Liver (tissue), 9 donors: ENCODE data around the gene EIF2B5. TPM values are rescaled to one million over a fixed set of nuclear protein-coding genes. Genes with fewer than 3 reads are reported as not detected.

Experiments
- DNase-seq: peaks from one replicate; pipeline ENCODE4 v3.0.0-alpha.2; 2017; ENCODE audit warnings: low spot score
- H3K27ac ChIP-seq, 2 donors: one replicate each; pipeline ENCODE4 v1.7.0; 2013; ENCODE audit warnings: inconsistent platforms in 2 of 2, low read length in 2 of 2, control low read depth in 1 of 2, low read depth in 1 of 2, mild to moderate bottlenecking in 1 of 2
- H3K27me3 ChIP-seq, 4 donors: one replicate each; pipeline versions ENCODE4 v1.6.1 to v1.7.0; 2013; ENCODE audit warnings: low read length in 3 of 4, inconsistent platforms in 1 of 4, mild to moderate bottlenecking in 1 of 4, moderate library complexity in 1 of 4; ENCODE audit not compliant: control insufficient read depth in 4 of 4, insufficient read depth in 4 of 4
- H3K36me3 ChIP-seq, 4 donors: one replicate each; pipeline versions ENCODE4 v1.6.1 to v1.7.0; 2013; ENCODE audit warnings: low read length in 3 of 4, mild to moderate bottlenecking in 3 of 4, low read depth in 1 of 4, moderate library complexity in 1 of 4; ENCODE audit not compliant: control insufficient read depth in 4 of 4, insufficient read depth in 3 of 4
- H3K4me1 ChIP-seq, 4 donors: one replicate each; pipeline versions ENCODE4 v1.6.1 to v1.7.0; 2013; ENCODE audit warnings: low read length in 3 of 4, mild to moderate bottlenecking in 3 of 4, moderate library complexity in 1 of 4; ENCODE audit not compliant: control insufficient read depth in 4 of 4, insufficient read depth in 4 of 4
- H3K4me3 ChIP-seq, 3 donors: one replicate each; pipeline versions ENCODE4 v1.6.1 to v1.7.0; 2013; ENCODE audit warnings: low read length in 3 of 3, control low read depth in 1 of 3, low read depth in 1 of 3, mild to moderate bottlenecking in 1 of 3
- H3K9ac ChIP-seq, 2 donors: one replicate each; pipeline ENCODE4 v1.7.0; 2013; ENCODE audit warnings: low read length in 2 of 2, mild to moderate bottlenecking in 2 of 2, moderate library complexity in 2 of 2, control low read depth in 1 of 2, low read depth in 1 of 2
- H3K9me3 ChIP-seq, 4 donors: one replicate each; pipeline versions ENCODE4 v1.6.1 to v1.7.0; 2013; ENCODE audit warnings: low read length in 3 of 4; ENCODE audit not compliant: control insufficient read depth in 4 of 4
- ATF3 ChIP-seq: IDR thresholded peaks from 2 replicates; pipeline ENCODE4 v1.6.1; 2016; ENCODE audit warnings: antibody characterized with exemption
- CTCF ChIP-seq: fragments of 150-350 bp; IDR thresholded peaks from 2 replicates; pipeline ENCODE4 v1.5.1; 2017; ENCODE audit warnings: improper control_type of control experiment, low read depth, low read length; ENCODE audit not compliant: missing input control
- EGR1 ChIP-seq, 2 donors: IDR thresholded peaks; 2 replicates each; pipeline ENCODE4 v1.6.1; 2016 to 2018; ENCODE audit warnings: antibody characterized with exemption in 2 of 2, low read depth in 2 of 2
- HNF4G ChIP-seq: IDR thresholded peaks from 2 replicates; pipeline ENCODE4 v1.6.1; 2016; ENCODE audit warnings: antibody characterized with exemption
- RAD21 ChIP-seq, 2 donors: IDR thresholded peaks; 2 replicates each; pipeline ENCODE4 v1.6.1; 2016; ENCODE audit warnings: antibody characterized with exemption in 2 of 2, mild to moderate bottlenecking in 2 of 2
- REST ChIP-seq: IDR thresholded peaks from 2 replicates; pipeline ENCODE4 v1.6.1; 2016; ENCODE audit warnings: antibody characterized with exemption, mild to moderate bottlenecking
- YY1 ChIP-seq: IDR thresholded peaks from 2 replicates; pipeline ENCODE4 v1.6.1; 2016; ENCODE audit warnings: antibody characterized with exemption, mild to moderate bottlenecking
- ZBTB33 ChIP-seq: IDR thresholded peaks from 2 replicates; pipeline ENCODE4 v1.6.1; 2016; ENCODE audit warnings: antibody characterized with exemption
- WGBS: extraction: QIAGEN DNeasy Blood & Tissue Kit; methylation state at CpG from one replicate; pipeline ENCODE4 v1.1.7; 2013; 5-methylcytosine and 5-hydroxymethylcytosine counted together
- polyA plus RNA-seq, 2 donors: library from polyadenylated mRNA; stranded (reverse) in 1 of 2; unstranded in 1 of 2; fragments of 200-250 nt in 1 of 2; fragments of >200 nt in 1 of 2; fragmentation: Nextera tagmentation in 1 of 2; extraction: Ambion mirVana in 1 of 2; gene quantifications; one replicate each; pipeline versions ENCODE4 v1.2.1 to v1.2.3, GENCODE V29; 2013 to 2015
- total RNA-seq, 2 donors: library from RNA; depleted of rRNA; stranded (reverse); fragments of >200 nt; gene quantifications; one replicate each; pipeline ENCODE4 v1.2.3, GENCODE V29; 2014
- donor health status: healthy.
- donor health status: healthy.
- donor health status: healthy.
- donor health status: healthy.
- donor health status: healthy.

The EIF2B5 gene
- total and polyA plus RNA-seq, 4 donors: 19.0 to 34.3 (median 24.4) TPM

- Histone ChIP-seq H3K9ac (no peak overlapping the region), H3K4me3 (no peak overlapping the region), H3K27ac (no peak overlapping the region), H3K36me3 (no peaks in the 10 kb centered on the region), H3K4me1 (no peaks in the 10 kb centered on the region), H3K27me3 (no peaks in the 10 kb centered on the region), H3K9me3 (no peaks in the 10 kb centered on the region)
- no peak for DNase-seq
- TF ChIP-seq ATF3: no peak
- TF ChIP-seq RAD21 (IDR thresholded peaks at IDR 0.05): no peak
- TF ChIP-seq YY1: no peak
- no peak for TF ChIP-seq CTCF
- TF ChIP-seq ZBTB33: no peak
- WGBS: 54% methylated on average over 7 of the region's 7 CpGs
These were observed 24.8 kb upstream of the EIF2B5 start for GRCh38 chr3:184110316-184110725.

- no peaks in the 10 kb centered on the region for H3K4me1 ChIP-seq
- 94% methylated on average over 4 of the region's 4 CpGs for WGBS
- H3K4me3 ChIP-seq: no peak overlapping the region
- H3K36me3 ChIP-seq: no peaks in the 10 kb centered on the region
- no peaks in the 10 kb centered on the region for H3K27me3 ChIP-seq
- H3K27ac ChIP-seq: no peak overlapping the region
- TF ChIP-seq REST (no peak), ZBTB33 (no peak), HNF4G (no peak), EGR1 (IDR thresholded peaks at IDR 0.05; ENCODE audit: low read depth in 2 of 2) (no peak)
- DNase-seq: no peak
- H3K9ac ChIP-seq: no peak overlapping the region
- no peaks in the 10 kb centered on the region for H3K9me3 ChIP-seq
These were observed 19.1 kb upstream of the EIF2B5 start for GRCh38 chr3:184116017-184116416.
